Omental fat pad (tissue), 4 donors: ENCODE data around the gene EIF3K. TPM values are rescaled to one million over a fixed set of nuclear protein-coding genes. Genes with fewer than 3 reads are reported as not detected.
A peak's percentile ranks its signal among the peaks of the same experiment; 100 is the strongest.
"Not testable (repeated sequence)": the region's sequence is repeated elsewhere in the genome, so short reads cannot be mapped to it uniquely, and the experiment has no call there.

ENCODE experiments used
- ATAC-seq: fragments of 150-250 bp; one replicate; pipeline ENCODE4 v1.9.1; 2016; ENCODE audit warnings: mild to moderate bottlenecking, moderate library complexity; ENCODE audit not compliant: low FRiP score
- DNase-seq: peaks from one replicate; pipeline ENCODE4 v3.0.0-alpha.2; 2019; ENCODE audit warnings: low spot score
- CTCF ChIP-seq, 3 donors: fragments of 450-650 bp; IDR thresholded peaks; one replicate each; pipeline ENCODE4 v1.5.1; 2016 to 2017; ENCODE audit warnings: antibody characterized with exemption in 3 of 3, mild to moderate bottlenecking in 3 of 3, moderate library complexity in 2 of 3
- total RNA-seq, 4 donors: library from RNA; depleted of rRNA; stranded (reverse); fragments of >200 nt; gene quantifications; one replicate each; pipeline ENCODE4 v1.1.0, GENCODE V29; 2016

Gene EIF3K
- total RNA-seq: 100 to 1,000 TPM; 364 to 556 (median 476) TPM

- ATAC-seq: peak; percentile 97
- TF ChIP-seq CTCF (IDR thresholded peaks at IDR 0.05): no peak
- DNase-seq: peak; percentile 95
These were observed at the start of gene EIF3K for GRCh38 chr19:38618590-38619360. EIF3K (plus strand) TSS chr19:38619188; CDS start chr19:38619269, 81 bp downstream.

GRCh38 chr19:38569368-38569983 is 49.5 kb upstream of the EIF3K start:
- DNase-seq (no peak), ATAC-seq (no peak)
- no peak for TF ChIP-seq CTCF (IDR thresholded peaks at IDR 0.05)

GRCh38 chr19:38571682-38572081 is 47.3 kb upstream of the EIF3K start:
- TF ChIP-seq CTCF (IDR thresholded peaks at IDR 0.05): no peak
- DNase-seq: no peak
- ATAC-seq: no peak

GRCh38 chr19:38577826-38578225 is 41.2 kb upstream of the EIF3K start:
- no peak for DNase-seq
- TF ChIP-seq CTCF (IDR thresholded peaks at IDR 0.05): no peak
- ATAC-seq: no peak

GRCh38 chr19:38579304-38579703 is 39.7 kb upstream of the EIF3K start:
- ATAC-seq, DNase-seq: not testable (repeated sequence)

- no peak for TF ChIP-seq CTCF (IDR thresholded peaks at IDR 0.05)
- DNase-seq (no peak), ATAC-seq (no peak)
These were observed 38.9 kb upstream of the EIF3K start for GRCh38 chr19:38580080-38580479.

- ATAC-seq (no peak), DNase-seq (no peak)
- no peak for TF ChIP-seq CTCF (IDR thresholded peaks at IDR 0.05)
These were observed 35.6 kb upstream of the EIF3K start for GRCh38 chr19:38583219-38583984.
